ENCODE results near the gene TMEM14A.
"Not testable (repeated sequence)": the region's sequence is repeated elsewhere in the genome, so short reads cannot be mapped to it uniquely, and the experiment has no call there.

TMEM14A gene

GRCh38 chr6:52654007-52654406, 16.9 kb upstream of the TMEM14A start:
- H2AFZ ChIP-seq (ENCODE audit: low read depth, low read length) = no peak overlapping the region
- H3K27ac ChIP-seq (ENCODE audit: low read length) = no peak overlapping the region
- peaks cover 31% of the 10 kb centered on the region for H3K27me3 ChIP-seq (ENCODE audit: low read depth, low read length)
- TF ChIP-seq EZH2phosphoT487 (IDR thresholded peaks at IDR 0.05; ENCODE audit: low read depth) (no peak), CTCF (IDR thresholded peaks at IDR 0.05; ENCODE audit: low read depth, low read length) (no peak)
- no peak overlapping the region for H3K9ac ChIP-seq (ENCODE audit: low read length)
- no peaks in the 10 kb centered on the region for H3K79me2 ChIP-seq (ENCODE audit: low read length)
- H3K4me1 ChIP-seq (ENCODE audit: low read length) = peaks cover 3% of the 10 kb centered on the region; the same call in 1 of the 2 replicates
- H4K20me1 ChIP-seq (ENCODE audit: insufficient read depth, low read length) = no peaks in the 10 kb centered on the region
- H3K4me3 ChIP-seq (ENCODE audit: low read length) = no peak overlapping the region
- no peaks in the 10 kb centered on the region for H3K36me3 ChIP-seq (replicated peaks; ENCODE audit: low read depth, low read length)
- H3K4me2 ChIP-seq (ENCODE audit: low read length) = no peak overlapping the region
- 0 out of 2 replicates have a peak, but pooled peaks cover 5% of the 10 kb centered on the region for H3K9me3 ChIP-seq (ENCODE audit: insufficient read depth, low read length)

GRCh38 chr6:52654592-52654991, 16.3 kb upstream of the TMEM14A start:
- Histone ChIP-seq H3K27ac (ENCODE audit: low read length) (no peak overlapping the region), H3K9ac (ENCODE audit: low read length) (no peak overlapping the region), H3K4me1 (ENCODE audit: low read length) (peaks cover 3% of the 10 kb centered on the region; the same call in 1 of the 2 replicates), H3K27me3 (ENCODE audit: low read depth, low read length) (peaks cover 25% of the 10 kb centered on the region), H3K79me2 (ENCODE audit: low read length) (no peaks in the 10 kb centered on the region), H3K9me3 (ENCODE audit: insufficient read depth, low read length) (0 out of 2 replicates have a peak, but pooled peaks cover 5% of the 10 kb centered on the region), H3K4me2 (ENCODE audit: low read length) (no peak overlapping the region), H3K4me3 (ENCODE audit: low read length) (no peak overlapping the region), H2AFZ (ENCODE audit: low read depth, low read length) (no peak overlapping the region), H3K36me3 (replicated peaks; ENCODE audit: low read depth, low read length) (no peaks in the 10 kb centered on the region), H4K20me1 (ENCODE audit: insufficient read depth, low read length) (no peaks in the 10 kb centered on the region)
- TF ChIP-seq CTCF (IDR thresholded peaks at IDR 0.05; ENCODE audit: low read depth, low read length) (no peak), EZH2phosphoT487 (IDR thresholded peaks at IDR 0.05; ENCODE audit: low read depth) (no peak)

- not testable (repeated sequence) for H3K4me1 ChIP-seq (ENCODE audit: low read length); H3K4me2 ChIP-seq (ENCODE audit: low read length); H3K9ac ChIP-seq (ENCODE audit: low read length); H3K4me3 ChIP-seq (ENCODE audit: low read length); H3K79me2 ChIP-seq (ENCODE audit: low read length); H3K27ac ChIP-seq (ENCODE audit: low read length); H3K36me3 ChIP-seq (replicated peaks; ENCODE audit: low read depth, low read length); H3K9me3 ChIP-seq (ENCODE audit: insufficient read depth, low read length); H2AFZ ChIP-seq (ENCODE audit: low read depth, low read length); H4K20me1 ChIP-seq (ENCODE audit: insufficient read depth, low read length)
- peaks cover 19% of the 10 kb centered on the region for H3K27me3 ChIP-seq (ENCODE audit: low read depth, low read length)
Observed at GRCh38 chr6:52655941-52656340, 15.0 kb upstream of the TMEM14A start.

GRCh38 chr6:52657870-52658269, 13.0 kb upstream of the TMEM14A start:
- Histone ChIP-seq H4K20me1 (ENCODE audit: insufficient read depth, low read length) (no peaks in the 10 kb centered on the region), H3K4me2 (ENCODE audit: low read length) (no peak overlapping the region), H3K27ac (ENCODE audit: low read length) (no peak overlapping the region), H3K4me3 (ENCODE audit: low read length) (no peak overlapping the region), H3K4me1 (ENCODE audit: low read length) (peaks cover 1% of the 10 kb centered on the region), H3K9ac (ENCODE audit: low read length) (no peak overlapping the region), H3K27me3 (ENCODE audit: low read depth, low read length) (peaks cover 16% of the 10 kb centered on the region), H2AFZ (ENCODE audit: low read depth, low read length) (no peak overlapping the region), H3K79me2 (ENCODE audit: low read length) (no peaks in the 10 kb centered on the region), H3K36me3 (replicated peaks; ENCODE audit: low read depth, low read length) (no peaks in the 10 kb centered on the region), H3K9me3 (ENCODE audit: insufficient read depth, low read length) (0 out of 2 replicates have a peak, but pooled peaks cover 5% of the 10 kb centered on the region)
- TF ChIP-seq EZH2phosphoT487 (IDR thresholded peaks at IDR 0.05; ENCODE audit: low read depth) = no peak

GRCh38 chr6:52661551-52661950, 9.4 kb upstream of the TMEM14A start:
- TF ChIP-seq EZH2phosphoT487 (IDR thresholded peaks at IDR 0.05; ENCODE audit: low read depth) (no peak), CTCF (IDR thresholded peaks at IDR 0.05; ENCODE audit: low read depth, low read length) (no peak)
- Histone ChIP-seq H3K79me2 (ENCODE audit: low read length) (peaks cover 23% of the 10 kb centered on the region), H4K20me1 (ENCODE audit: insufficient read depth, low read length) (no peaks in the 10 kb centered on the region), H3K4me3 (ENCODE audit: low read length) (no peak overlapping the region), H3K4me1 (ENCODE audit: low read length) (peaks cover 24% of the 10 kb centered on the region), H3K27me3 (ENCODE audit: low read depth, low read length) (no peaks in the 10 kb centered on the region), H3K27ac (ENCODE audit: low read length) (no peak overlapping the region), H2AFZ (ENCODE audit: low read depth, low read length) (no peak overlapping the region), H3K36me3 (replicated peaks; ENCODE audit: low read depth, low read length) (peaks cover 5% of the 10 kb centered on the region), H3K4me2 (ENCODE audit: low read length) (no peak overlapping the region), H3K9ac (ENCODE audit: low read length) (no peak overlapping the region), H3K9me3 (ENCODE audit: insufficient read depth, low read length) (0 out of 2 replicates have a peak, but pooled peaks cover 5% of the 10 kb centered on the region)

Data from OCI-LY3 (cell line).